Kidney (tissue), 14 donors: ENCODE data around the gene ZBTB9. TPM values are rescaled to one million over a fixed set of nuclear protein-coding genes. Genes with fewer than 3 reads are reported as not detected.

Source experiments
- DNase-seq, 5 donors: peaks; one replicate each; pipeline ENCODE4 v3.0.0-alpha.2; 2013 to 2020
- FAIRE-seq: peaks from 2 replicates; lab custom pipeline; 2012; peaks lifted over from hg19 to GRCh38; lab: Jason Lieb, UNC
- H3K27ac ChIP-seq, 2 donors: one replicate each; pipeline ENCODE4 v1.7.0; 2013; ENCODE audit warnings: low read depth in 2 of 2, low read length in 2 of 2, inconsistent platforms in 1 of 2
- H3K27me3 ChIP-seq: one replicate; pipeline ENCODE4 v1.7.1; 2013; ENCODE audit warnings: low read length, inconsistent platforms; ENCODE audit not compliant: control insufficient read depth, insufficient read depth
- H3K36me3 ChIP-seq, 3 donors: one replicate each; pipeline versions ENCODE4 v1.7.0 to v1.7.1; 2013; ENCODE audit warnings: low read length in 3 of 3, control low read depth in 1 of 3, inconsistent platforms in 1 of 3; ENCODE audit not compliant: insufficient read depth in 3 of 3, control insufficient read depth in 2 of 3
- H3K4me1 ChIP-seq, 3 donors: one replicate each; pipeline versions ENCODE4 v1.7.0 to v1.7.1; 2013; ENCODE audit warnings: low read length in 3 of 3, inconsistent platforms in 1 of 3, low read depth in 1 of 3; ENCODE audit not compliant: control insufficient read depth in 2 of 3, insufficient read depth in 2 of 3
- H3K4me3 ChIP-seq, 3 donors: one replicate each; pipeline versions ENCODE4 v1.7.0 to v1.8.1; 2013; ENCODE audit warnings: low read length in 3 of 3, control low read depth in 1 of 3, inconsistent platforms in 1 of 3
- H3K9ac ChIP-seq, 3 donors: one replicate each; pipeline versions ENCODE4 v1.7.0 to v1.7.1; 2013; ENCODE audit warnings: low read length in 3 of 3, control low read depth in 1 of 3, inconsistent platforms in 1 of 3
- H3K9me3 ChIP-seq, 3 donors: one replicate each; pipeline versions ENCODE4 v1.7.0 to v1.7.1; 2013; ENCODE audit warnings: low read length in 3 of 3, control low read depth in 1 of 3, inconsistent platforms in 1 of 3; ENCODE audit not compliant: control insufficient read depth in 2 of 3, insufficient read depth in 1 of 3
- CTCF ChIP-seq: IDR thresholded peaks from 3 replicates; pipeline ENCODE4 v1.5.1; 2012; ENCODE audit warnings: mild to moderate bottlenecking, moderate library complexity, borderline replicate concordance; ENCODE audit not compliant: insufficient read depth; ENCODE audit errors: extremely low read depth
- intact Hi-C: fragments of 100-400 bp; cut with DNase I; formaldehyde crosslinking; loops from one replicate; pipeline ENCODE4 v1.11.1; 2022
- polyA plus RNA-seq: library from polyadenylated mRNA; stranded (reverse); fragments of 350-450 nt; fragmentation: Illumina TruSeq; extraction: RNeasy Lipid Tissue Mini Kit (QIAGEN cat#74804); gene quantifications from one replicate; pipeline ENCODE4 v1.2.3, GENCODE V29; 2014; ENCODE audit warnings: low read depth, low replicate concordance; ENCODE audit not compliant: insufficient read depth
- total RNA-seq: library from RNA; stranded (reverse); fragmentation: NEBNext Ultra II Directional; extraction: Animal tissue kit (Norgen Biotek cat#: 25700); gene quantifications from one replicate; pipeline ENCODE4 v1.2.1, GENCODE V29; 2021
- donor health status: control.
- donor health status: control.
- donor health status: control.
- donor health status: control.
- donor health status: control.
- donor health status: DM: yes; HTN: yes; CAD: no.
- donor health status: Normal renal cell carcinoma (clear cell type).

ZBTB9 gene
- total and polyA plus RNA-seq, 2 donors from 2014 or later = 6.4 to 11.5 TPM

- H3K27me3 ChIP-seq = no peaks in the 10 kb centered on the region
Observed at GRCh38 chr6:33490198-33490597, 35.8 kb downstream of the ZBTB9 start.

GRCh38 chr6:33490621-33491020, 36.2 kb downstream of the ZBTB9 start:
- FAIRE-seq (no peak), DNase-seq (no peak)
- no peak for TF ChIP-seq CTCF
- no peaks in the 10 kb centered on the region for H3K4me1 ChIP-seq
- no peak overlapping the region for H3K4me3 ChIP-seq
- H3K36me3 ChIP-seq = no peaks in the 10 kb centered on the region
- H3K27me3 ChIP-seq = no peaks in the 10 kb centered on the region
- H3K9ac ChIP-seq = no peak overlapping the region
- no peak overlapping the region for H3K27ac ChIP-seq
- no peaks in the 10 kb centered on the region for H3K9me3 ChIP-seq
- intact Hi-C loops = no loop called here

More at GRCh38 chr6:33490198-33490597, 35.8 kb downstream of the ZBTB9 start:
- DNase-seq (no peak), FAIRE-seq (no peak)
- Histone ChIP-seq H3K27ac (no peak overlapping the region), H3K36me3 (no peaks in the 10 kb centered on the region), H3K4me3 (no peak overlapping the region), H3K9me3 (no peaks in the 10 kb centered on the region), H3K9ac (no peak overlapping the region), H3K4me1 (no peaks in the 10 kb centered on the region)
- TF ChIP-seq CTCF = no peak
- intact Hi-C loops = no loop called here

- Histone ChIP-seq H3K9me3 (no peaks in the 10 kb centered on the region), H3K36me3 (no peaks in the 10 kb centered on the region), H3K27me3 (no peaks in the 10 kb centered on the region), H3K4me1 (no peaks in the 10 kb centered on the region), H3K4me3 (no peak overlapping the region), H3K27ac (no peak overlapping the region), H3K9ac (no peak overlapping the region)
- no peak for TF ChIP-seq CTCF
- DNase-seq = no peak
- intact Hi-C loops = no loop called here
- no peak for FAIRE-seq
Observed at GRCh38 chr6:33492093-33492492, 37.7 kb downstream of the ZBTB9 start.

- Histone ChIP-seq H3K27ac (no peak overlapping the region), H3K9me3 (no peaks in the 10 kb centered on the region), H3K36me3 (no peaks in the 10 kb centered on the region), H3K4me3 (no peak overlapping the region), H3K4me1 (no peaks in the 10 kb centered on the region), H3K27me3 (no peaks in the 10 kb centered on the region), H3K9ac (no peak overlapping the region)
- DNase-seq (no peak), FAIRE-seq (no peak)
- TF ChIP-seq CTCF = no peak
- intact Hi-C loops = no loop called here
Observed at GRCh38 chr6:33497157-33497556, 42.8 kb downstream of the ZBTB9 start.
